GM12801 (cell line): Measurements from ENCODE around the gene PRR5L.

Source experiments
- CTCF ChIP-seq: IDR thresholded peaks from one replicate; pipeline ENCODE4 v1.5.1; 2011; ENCODE audit warnings: control low read depth; ENCODE audit not compliant: insufficient read length; ENCODE audit errors: extremely low read depth

The PRR5L gene

GRCh38 chr11:36305047-36305446, 9.0 kb downstream of the PRR5L start:
- no peak for TF ChIP-seq CTCF

GRCh38 chr11:36306888-36307287, 10.8 kb downstream of the PRR5L start:
- no peak for TF ChIP-seq CTCF

- TF ChIP-seq CTCF, result no peak
Measured at GRCh38 chr11:36308577-36308976, 12.5 kb downstream of the PRR5L start.

GRCh38 chr11:36309779-36310178, 13.7 kb downstream of the PRR5L start:
- TF ChIP-seq CTCF, result no peak

- TF ChIP-seq CTCF, result no peak
Measured at GRCh38 chr11:36311926-36312595, 16.0 kb downstream of the PRR5L start.

- TF ChIP-seq CTCF, result no peak
Measured at GRCh38 chr11:36312611-36313472, 16.8 kb downstream of the PRR5L start.

- no peak for TF ChIP-seq CTCF
Measured at GRCh38 chr11:36313750-36314433, 17.8 kb downstream of the PRR5L start.
